HS-5 (cell line): Measurements from ENCODE around the gene GAB3.
"Not testable (repeated sequence)": the region's sequence is repeated elsewhere in the genome, so short reads cannot be mapped to it uniquely, and the experiment has no call there.

Source experiments
- DNase-seq: peaks from one replicate; pipeline ENCODE4 v3.0.0-alpha.2; 2012; ENCODE audit warnings: low read depth

Gene GAB3

GRCh38 chrX:154655346-154655745, 95.5 kb downstream of the GAB3 start:
- no peak for DNase-seq

GRCh38 chrX:154654925-154655324, 96.0 kb downstream of the GAB3 start:
- DNase-seq, result no peak

GRCh38 chrX:154654372-154654771, 96.5 kb downstream of the GAB3 start:
- DNase-seq, result no peak

DNA sequence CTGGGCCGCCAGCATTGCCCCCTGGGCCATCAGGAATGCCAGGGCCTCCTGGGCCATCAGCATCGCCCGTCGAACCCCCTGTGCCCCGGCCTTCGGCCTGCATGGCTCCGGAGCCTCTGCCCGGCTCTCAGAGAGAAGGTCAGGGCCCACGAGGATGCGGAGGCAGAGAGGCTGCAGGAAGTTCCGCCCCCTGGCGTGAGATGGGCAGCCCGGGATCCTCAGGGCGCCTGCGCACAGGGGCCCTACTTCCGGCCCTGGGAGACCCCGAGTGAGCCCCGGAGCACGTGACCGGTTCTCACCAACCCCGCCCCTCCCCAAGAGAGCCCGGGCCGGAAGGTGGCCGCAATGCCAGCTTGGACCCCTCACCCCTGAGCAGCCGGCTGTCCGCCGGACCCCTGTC, 97.5 kb downstream of the GAB3 start, which contains the start of gene CTAG2:
Gene CTAG2, minus strand, starts transcription at position 167 of the 400 bp plus-strand sequence. Its CDS starts 64 bp downstream, at position 103.
- not testable (repeated sequence) for DNase-seq

GRCh38 chrX:154653048-154653401, 97.9 kb downstream of the GAB3 start:
- no peak for DNase-seq

DNA sequence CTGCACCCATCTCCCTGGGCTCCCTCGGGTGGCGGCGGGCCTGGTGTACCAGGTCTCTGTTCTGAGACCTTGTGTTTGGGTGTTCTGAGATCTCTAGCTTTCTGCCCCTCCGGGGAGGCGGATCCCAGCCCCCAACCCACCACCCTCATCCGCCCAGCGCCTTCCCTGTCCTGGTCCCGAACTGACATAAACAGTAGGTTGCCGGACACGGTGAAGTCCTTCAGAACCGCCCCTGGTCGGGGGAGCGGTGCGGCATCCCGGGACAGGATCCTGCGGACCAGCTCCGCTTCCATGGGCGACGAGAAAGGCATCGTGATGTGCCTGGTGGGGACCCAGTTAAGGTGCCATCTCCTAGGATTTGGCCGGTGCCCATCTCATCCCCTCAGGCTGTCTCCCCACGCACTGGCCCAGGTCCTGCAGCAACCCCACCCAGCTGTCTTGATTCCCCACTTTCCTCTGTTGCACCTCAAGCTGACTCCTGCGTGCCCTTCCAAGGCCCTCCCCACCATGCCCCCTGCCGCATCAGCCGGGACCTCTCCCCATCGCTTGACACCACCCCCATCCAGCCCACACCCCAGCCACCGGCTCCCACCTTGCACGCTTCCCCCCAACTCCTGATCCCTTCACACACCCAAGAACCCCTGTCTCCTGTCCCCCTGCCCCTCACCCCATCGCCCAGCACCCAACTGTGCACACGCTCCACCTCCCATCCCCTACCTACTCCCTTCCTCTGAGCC, 98.4 kb downstream of the GAB3 start:
- DNase-seq, result no peak

DNA sequence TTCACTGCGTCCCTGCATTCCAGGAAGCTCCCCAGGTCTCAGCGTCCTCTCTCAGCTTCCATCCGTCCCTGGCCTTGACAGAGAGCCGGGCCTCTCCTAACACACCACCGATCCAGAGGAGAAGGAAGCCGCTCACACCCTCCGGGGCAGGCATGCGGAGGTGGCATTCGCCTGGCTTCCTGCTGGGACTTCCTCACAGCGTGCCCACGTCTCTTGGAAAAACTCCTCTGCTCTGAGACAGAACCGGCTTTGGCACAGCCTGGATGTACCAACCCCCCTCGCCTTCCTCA, 100.7 kb downstream of the GAB3 start:
- no peak for DNase-seq

GRCh38 chrX:154649503-154650220, 101.2 kb downstream of the GAB3 start:
- no peak for DNase-seq

DNA sequence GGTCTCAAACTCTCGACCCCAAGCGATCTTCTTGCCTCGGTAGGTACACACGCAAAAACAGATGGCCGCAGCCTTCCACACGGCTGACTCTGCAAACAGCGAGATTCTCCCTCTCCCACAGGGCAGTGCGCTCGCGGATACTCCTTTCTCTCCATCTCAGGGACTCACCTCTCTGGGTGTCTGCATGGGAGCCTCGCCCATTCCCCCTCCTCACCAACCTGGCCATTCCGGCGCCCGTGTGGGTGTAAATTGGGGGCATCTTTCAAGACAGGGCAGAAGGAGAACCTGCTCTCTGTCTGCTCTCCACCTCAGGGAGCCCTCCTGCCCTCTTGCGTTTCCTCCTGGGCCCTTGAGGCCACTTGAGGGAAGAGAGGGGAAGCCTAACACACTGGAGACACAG, 101.9 kb downstream of the GAB3 start:
- no peak for DNase-seq

DNA sequence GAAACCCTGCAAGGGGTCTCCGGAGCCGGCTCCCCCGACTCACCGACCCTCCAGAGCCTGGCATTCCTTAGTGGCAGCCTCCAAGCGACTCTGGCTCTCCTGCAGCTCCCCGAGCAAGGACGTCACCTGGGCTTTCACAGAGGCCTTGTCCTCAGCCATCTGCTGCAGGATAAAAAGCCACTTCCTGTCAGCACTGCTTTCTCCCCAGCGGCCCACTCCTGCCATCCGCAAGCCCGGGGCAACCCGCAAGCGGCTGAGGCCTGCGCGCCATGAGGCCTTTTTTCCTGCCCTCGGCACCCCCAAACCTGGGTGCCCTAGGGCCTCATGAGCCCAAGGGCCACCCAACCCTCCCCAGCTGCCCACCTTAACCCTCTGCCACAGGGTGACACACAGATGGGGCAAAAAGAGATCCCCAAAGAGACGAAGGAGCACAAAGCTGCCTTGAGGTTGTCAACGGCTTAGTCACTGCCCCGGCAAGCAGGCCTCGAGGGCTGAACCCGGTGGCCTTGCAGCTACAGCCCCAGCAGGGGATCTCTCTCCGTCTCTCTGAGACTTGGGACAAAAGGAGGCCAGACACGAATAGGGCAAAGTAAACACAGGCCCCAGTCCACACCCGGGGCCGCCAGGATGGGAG, 105.0 kb downstream of the GAB3 start:
- DNase-seq, result not testable (repeated sequence)

DNA sequence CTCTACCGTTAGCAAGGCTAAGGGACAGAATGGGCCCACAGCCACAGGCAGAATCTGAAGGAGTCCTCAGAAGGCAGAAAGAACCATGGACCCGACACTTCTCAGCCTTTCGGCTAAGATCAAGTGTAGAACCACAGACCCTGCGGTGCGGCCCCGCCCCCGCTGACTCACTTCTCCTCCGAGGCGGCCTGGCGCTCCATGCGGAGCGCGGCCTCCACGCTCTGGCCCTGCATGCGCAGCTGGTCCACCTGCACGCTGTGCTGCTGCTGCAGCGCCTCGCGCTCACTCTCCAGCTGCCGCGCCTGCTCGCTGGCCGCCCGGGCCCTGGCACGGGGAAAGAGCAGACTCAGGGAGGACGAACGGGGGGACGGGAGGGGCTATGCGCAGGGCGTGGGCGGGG, 107.2 kb downstream of the GAB3 start:
- not testable (repeated sequence) for DNase-seq

- not testable (repeated sequence) for DNase-seq
Measured at GRCh38 chrX:154641740-154642139, 109.1 kb downstream of the GAB3 start.

DNA sequence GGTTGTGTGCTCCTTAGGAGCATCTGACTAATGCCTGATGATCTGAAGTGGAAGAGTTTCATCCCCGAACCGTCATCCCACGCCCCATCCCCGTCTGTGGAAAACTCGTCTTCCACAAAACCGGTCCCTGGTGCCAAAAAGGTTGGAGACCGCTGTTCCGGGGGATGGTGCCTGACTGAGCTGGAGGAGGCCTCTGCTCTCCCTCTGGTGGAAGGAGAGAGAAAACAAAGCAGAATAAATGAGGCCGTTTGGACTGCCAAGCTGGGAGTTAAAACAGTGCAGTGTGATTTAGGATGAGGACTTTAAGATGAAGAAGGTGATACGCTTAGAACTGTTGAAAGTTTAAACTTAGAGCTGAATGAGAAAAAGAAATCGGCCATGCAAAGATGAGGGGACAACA, 117.2 kb downstream of the GAB3 start:
- DNase-seq, result not testable (repeated sequence)

- not testable (repeated sequence) for DNase-seq
Measured at GRCh38 chrX:154630949-154631348, 119.9 kb downstream of the GAB3 start.

- DNase-seq, result not testable (repeated sequence)
Measured at GRCh38 chrX:154628960-154629359, 121.9 kb downstream of the GAB3 start.
